Measurements from ENCODE around the gene ALOXE3. TPM values are rescaled to one million over a fixed set of nuclear protein-coding genes. Genes with fewer than 3 reads are reported as not detected.

The ALOXE3 gene
- total and polyA plus RNA-seq, 2 experiments from 2014 or later = 0.10 TPM; not detected in 1

- H3K4me3 ChIP-seq = no peak overlapping the region
- peaks cover 100% of the 10 kb centered on the region for H3K27me3 ChIP-seq
- no peaks in the 10 kb centered on the region for H3K4me1 ChIP-seq (ENCODE audit: low read depth)
- no peak overlapping the region for H3K27ac ChIP-seq
- no peaks in the 10 kb centered on the region for H3K36me3 ChIP-seq
- no peaks in the 10 kb centered on the region for H3K9me3 ChIP-seq (ENCODE audit: low read depth)
- TF ChIP-seq CTCF (IDR thresholded peaks at IDR 0.05; ENCODE audit: low read depth, low read length) = no peak
- DNase-seq (ENCODE audit: low read depth in 1 of 2, low spot score in 1 of 2) = no peak
These were observed 46.8 kb downstream of the ALOXE3 start for GRCh38 chr17:8071496-8071895.

- no peak overlapping the region for H3K27ac ChIP-seq
- no peaks in the 10 kb centered on the region for H3K9me3 ChIP-seq (ENCODE audit: low read depth)
- no peaks in the 10 kb centered on the region for H3K4me1 ChIP-seq (ENCODE audit: low read depth)
- H3K36me3 ChIP-seq = no peaks in the 10 kb centered on the region
- H3K4me3 ChIP-seq = no peak overlapping the region
- no peak for TF ChIP-seq CTCF (IDR thresholded peaks at IDR 0.05; ENCODE audit: low read depth, low read length)
- peaks cover 96% of the 10 kb centered on the region for H3K27me3 ChIP-seq
- DNase-seq (ENCODE audit: low read depth in 1 of 2, low spot score in 1 of 2) = no peak
These were observed 48.8 kb downstream of the ALOXE3 start for GRCh38 chr17:8069587-8069860.

- Histone ChIP-seq H3K4me1 (ENCODE audit: low read depth) (no peaks in the 10 kb centered on the region), H3K27me3 (peaks cover 96% of the 10 kb centered on the region), H3K36me3 (no peaks in the 10 kb centered on the region), H3K27ac (no peak overlapping the region), H3K9me3 (ENCODE audit: low read depth) (no peaks in the 10 kb centered on the region), H3K4me3 (no peak overlapping the region)
- TF ChIP-seq CTCF (IDR thresholded peaks at IDR 0.05; ENCODE audit: low read depth, low read length) = no peak
- DNase-seq (ENCODE audit: low read depth in 1 of 2, low spot score in 1 of 2) = no peak
These were observed 49.4 kb downstream of the ALOXE3 start for GRCh38 chr17:8068736-8069586.

GRCh38 chr17:8067806-8068205 is 50.5 kb downstream of the ALOXE3 start:
- Histone ChIP-seq H3K27me3 (peaks cover 96% of the 10 kb centered on the region), H3K36me3 (no peaks in the 10 kb centered on the region), H3K27ac (no peak overlapping the region), H3K4me1 (ENCODE audit: low read depth) (no peaks in the 10 kb centered on the region), H3K4me3 (no peak overlapping the region), H3K9me3 (ENCODE audit: low read depth) (no peaks in the 10 kb centered on the region)
- no peak for TF ChIP-seq CTCF (IDR thresholded peaks at IDR 0.05; ENCODE audit: low read depth, low read length)
- DNase-seq (ENCODE audit: low read depth in 1 of 2, low spot score in 1 of 2) = no peak

- Histone ChIP-seq H3K27me3 (peaks cover 96% of the 10 kb centered on the region), H3K27ac (no peak overlapping the region), H3K4me3 (no peak overlapping the region), H3K36me3 (no peaks in the 10 kb centered on the region), H3K4me1 (ENCODE audit: low read depth) (no peaks in the 10 kb centered on the region), H3K9me3 (ENCODE audit: low read depth) (no peaks in the 10 kb centered on the region)
- DNase-seq (ENCODE audit: low read depth in 1 of 2, low spot score in 1 of 2) = no peak
- no peak for TF ChIP-seq CTCF (IDR thresholded peaks at IDR 0.05; ENCODE audit: low read depth, low read length)
These were observed 51.2 kb downstream of the ALOXE3 start for GRCh38 chr17:8066841-8067775.

Measured in cardiac muscle cell (in vitro differentiated cells and primary cell).